H1 (cell line): ENCODE results near the gene RHBDF1.

Experiments
- CBX5 ChIP-seq: fragments of 300-800, 300-1000 bp; sonication (generic); IDR thresholded peaks from 2 replicates; pipeline ENCODE4 v1.7.1; 2016; ENCODE audit warnings: antibody characterized with exemption, low read length, low read depth
- CREB1 ChIP-seq: IDR thresholded peaks from 2 replicates; pipeline ENCODE4 v1.6.1; 2012; ENCODE audit warnings: inconsistent platforms
- POLR2AphosphoS5 ChIP-seq: IDR thresholded peaks from 2 replicates; pipeline ENCODE4 v1.6.1; 2011; ENCODE audit warnings: low read depth, low read length
- TF ChIP-seq, protein P1 (sequence below), 3 experiments: IDR thresholded peaks; 1 replicate in 2 of 3; 2 replicates in 1 of 3; pipeline versions ENCODE4 v1.5.1 to v1.6.1; 2011; ENCODE audit warnings: low read length in 3 of 3, mild to moderate bottlenecking in 3 of 3, inconsistent platforms in 2 of 3, low read depth in 1 of 3, moderate library complexity in 1 of 3; ENCODE audit not compliant: insufficient read depth in 1 of 3; ENCODE audit errors: control extremely low read depth in 1 of 3

DNA sequence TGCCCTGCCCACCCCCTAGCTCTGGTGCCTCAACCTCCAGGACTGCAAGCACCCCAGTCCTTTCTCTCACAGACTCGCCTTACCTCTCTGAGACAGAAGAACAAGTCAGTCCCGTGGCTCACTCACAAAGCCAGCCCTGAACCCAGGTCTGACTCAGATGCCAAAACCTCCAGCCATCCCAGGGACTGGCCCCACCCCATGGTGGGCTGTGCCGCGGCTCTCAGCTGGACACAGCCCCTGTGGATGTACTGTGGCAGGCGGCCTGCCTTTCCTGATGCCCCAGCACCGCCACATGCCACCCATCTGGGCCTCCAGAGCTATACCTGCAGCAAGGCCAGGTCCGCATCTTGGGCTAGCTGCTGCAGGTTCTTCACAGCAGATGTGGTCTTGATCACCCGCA, 25.4 kb upstream of the RHBDF1 start:
- TF ChIP-seq CREB1 (no peak), POLR2AphosphoS5 (no peak), CBX5 (no peak)
- TF ChIP-seq, protein P1, sequence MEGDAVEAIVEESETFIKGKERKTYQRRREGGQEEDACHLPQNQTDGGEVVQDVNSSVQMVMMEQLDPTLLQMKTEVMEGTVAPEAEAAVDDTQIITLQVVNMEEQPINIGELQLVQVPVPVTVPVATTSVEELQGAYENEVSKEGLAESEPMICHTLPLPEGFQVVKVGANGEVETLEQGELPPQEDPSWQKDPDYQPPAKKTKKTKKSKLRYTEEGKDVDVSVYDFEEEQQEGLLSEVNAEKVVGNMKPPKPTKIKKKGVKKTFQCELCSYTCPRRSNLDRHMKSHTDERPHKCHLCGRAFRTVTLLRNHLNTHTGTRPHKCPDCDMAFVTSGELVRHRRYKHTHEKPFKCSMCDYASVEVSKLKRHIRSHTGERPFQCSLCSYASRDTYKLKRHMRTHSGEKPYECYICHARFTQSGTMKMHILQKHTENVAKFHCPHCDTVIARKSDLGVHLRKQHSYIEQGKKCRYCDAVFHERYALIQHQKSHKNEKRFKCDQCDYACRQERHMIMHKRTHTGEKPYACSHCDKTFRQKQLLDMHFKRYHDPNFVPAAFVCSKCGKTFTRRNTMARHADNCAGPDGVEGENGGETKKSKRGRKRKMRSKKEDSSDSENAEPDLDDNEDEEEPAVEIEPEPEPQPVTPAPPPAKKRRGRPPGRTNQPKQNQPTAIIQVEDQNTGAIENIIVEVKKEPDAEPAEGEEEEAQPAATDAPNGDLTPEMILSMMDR (IDR thresholded peaks at IDR 0.05; ENCODE audit: control extremely low read depth in 1 of 3, insufficient read depth in 1 of 3, low read depth in 1 of 3, low read length in 3 of 3), result no peak
